GM21576 (cell line): ENCODE measurements around the gene CIROP.
A peak's percentile ranks its signal among the peaks of the same experiment; 100 is the strongest.

Experiments used
- ATAC-seq: cut with Tn5 transposase; IDR thresholded peaks from one replicate; pipeline ENCODE4 v1.9.1; 2021; ENCODE audit warnings: mild to moderate bottlenecking, moderate library complexity; ENCODE audit not compliant: unreplicated experiment

Gene CIROP

DNA sequence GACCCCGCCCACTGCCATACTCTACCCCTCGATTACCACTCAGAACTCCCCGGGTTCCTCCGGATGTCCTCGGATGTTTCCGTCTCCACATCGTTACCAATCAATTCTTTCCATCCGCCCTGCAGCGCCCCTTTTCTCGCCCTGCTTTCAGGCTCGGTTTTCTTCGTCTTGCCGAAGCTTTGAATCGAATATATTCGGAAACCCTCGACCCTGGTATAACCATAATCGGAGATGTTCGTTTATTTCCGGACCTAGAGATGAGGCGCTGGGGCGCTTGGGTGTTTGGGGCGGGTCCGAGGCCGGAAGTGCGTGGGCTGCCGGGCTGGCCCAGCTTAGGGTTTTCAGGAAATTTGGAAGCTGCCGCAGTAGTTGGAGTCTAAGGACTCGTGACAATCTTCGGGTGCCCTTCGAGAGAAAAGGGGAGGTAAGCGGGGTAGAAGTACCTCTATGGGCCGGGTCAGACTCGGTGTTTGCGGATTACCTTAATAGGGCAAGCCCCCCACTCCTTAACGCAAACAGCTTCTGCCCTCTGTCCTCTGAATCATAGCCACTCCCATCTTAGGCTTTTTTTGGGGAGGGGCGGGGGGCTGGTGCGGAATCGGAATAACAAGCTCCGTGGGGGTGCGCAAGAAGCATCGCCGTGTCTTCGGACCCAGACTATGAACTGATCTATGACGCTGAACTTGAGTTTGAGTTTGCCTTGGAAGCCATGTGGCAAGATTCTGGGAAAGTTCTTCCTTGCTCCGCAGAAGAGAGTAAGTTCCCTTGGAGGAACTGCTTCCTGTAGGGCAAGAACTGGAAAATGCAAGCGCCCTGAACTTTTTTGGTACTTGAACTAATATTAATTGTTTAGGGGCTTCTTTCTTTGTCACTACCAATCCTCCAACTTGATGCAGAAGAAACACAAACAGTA, 9.3 kb downstream of the CIROP start, which contains the start of gene C14orf119:
C14orf119 (plus strand) TSS at position 310 of the 913 bp plus-strand sequence. CDS start 2,154 bp downstream, outside the sequence.
- peak; percentile 89 for ATAC-seq

DNA sequence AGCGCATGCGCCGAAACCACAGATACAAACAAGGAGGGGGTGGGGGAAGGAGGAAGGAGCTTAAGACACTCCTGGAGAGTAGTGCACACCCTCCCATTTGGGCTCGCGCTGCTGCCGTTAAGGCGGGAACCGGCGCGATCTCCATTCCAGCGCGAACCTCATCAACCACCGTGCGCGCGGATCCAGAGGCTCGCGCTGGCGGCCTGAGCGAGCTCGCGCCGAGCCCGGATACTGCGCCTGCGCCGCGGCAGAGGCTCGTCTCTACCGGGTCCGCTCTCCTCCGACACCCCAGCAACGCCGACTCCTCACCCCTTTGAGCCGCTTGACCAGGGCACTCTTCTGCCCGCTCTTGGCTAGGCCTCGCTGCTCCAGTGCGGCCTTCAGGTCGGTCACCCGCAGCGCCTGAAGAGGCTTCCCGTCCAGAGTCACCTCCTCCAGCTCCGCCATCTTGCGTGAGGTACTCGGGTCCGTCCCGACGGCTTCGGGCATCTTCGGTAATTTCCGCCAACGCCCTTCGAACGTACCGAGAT, 10.1 kb downstream of the CIROP start, which contains the start of gene ACIN1:
ACIN1 (minus strand) TSS at position 471 of the 530 bp plus-strand sequence; CDS start at position 447, 24 bp downstream.
- ATAC-seq = peak; percentile 25

DNA sequence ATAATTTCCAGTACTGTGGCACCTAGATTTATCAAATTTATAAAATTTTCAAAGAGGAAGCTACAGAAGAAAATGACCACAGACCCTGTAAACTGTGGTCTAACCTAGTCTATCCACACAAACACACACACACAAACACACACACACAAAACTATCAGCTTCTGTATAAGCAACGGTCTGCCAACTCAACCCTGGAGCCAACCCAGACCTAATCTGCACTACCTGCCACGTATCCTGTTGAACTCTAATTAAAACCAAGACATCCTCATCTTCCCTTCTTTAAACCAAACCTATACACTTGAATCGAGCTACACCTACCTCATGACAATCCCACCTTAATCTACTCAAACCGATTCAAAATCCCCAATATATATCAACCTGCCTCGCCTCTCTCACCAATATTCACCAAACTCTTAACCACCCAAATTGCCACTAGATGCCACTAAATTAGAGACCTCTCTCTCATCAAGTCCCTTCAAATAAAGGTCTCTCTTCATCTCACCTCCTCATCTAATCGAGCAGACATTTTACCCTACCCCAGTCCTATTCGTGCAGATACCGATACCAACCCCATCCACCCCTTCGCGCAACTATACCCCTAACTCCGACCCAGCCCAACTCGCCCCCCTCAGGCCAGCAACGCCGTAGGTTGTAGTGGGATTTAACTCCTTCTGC, 10.7 kb downstream of the CIROP start:
- peak; percentile 21 for ATAC-seq

DNA sequence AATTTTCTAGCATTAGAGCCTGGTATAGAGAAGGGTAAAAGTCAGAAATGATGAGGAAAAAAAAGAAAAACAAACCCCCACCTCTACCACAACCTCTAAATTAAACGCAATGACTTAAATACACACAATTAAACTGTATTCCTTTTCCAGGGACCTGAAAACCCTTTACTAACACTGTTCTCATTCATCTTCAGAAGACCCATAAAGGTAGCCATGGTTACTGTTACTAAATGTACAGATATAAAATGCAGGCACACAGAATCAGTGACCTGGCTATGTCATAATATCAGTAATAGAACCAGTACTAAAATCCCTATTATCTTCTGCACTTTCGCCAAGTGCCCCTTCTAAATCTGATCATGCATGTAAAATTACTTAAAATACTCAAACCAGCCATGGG, 11.3 kb downstream of the CIROP start:
- no peak for ATAC-seq

DNA sequence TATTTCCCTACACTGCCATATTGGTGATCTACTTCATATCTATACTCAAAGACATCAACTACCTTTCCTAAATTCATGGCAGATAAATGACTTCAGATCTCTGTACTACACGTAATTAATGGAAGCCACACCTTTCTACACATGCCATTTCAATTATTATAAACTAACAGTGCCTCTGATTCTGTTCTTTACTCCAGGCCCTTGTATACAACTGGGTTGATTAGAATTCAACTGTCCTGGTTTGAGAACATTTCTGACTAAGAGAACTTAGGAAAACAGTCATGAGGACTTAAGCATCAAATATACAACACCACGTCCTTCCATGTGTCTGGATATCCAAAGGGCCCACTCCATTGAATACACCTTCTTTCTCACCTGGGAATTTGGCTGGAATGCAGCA, 11.7 kb downstream of the CIROP start:
- no peak for ATAC-seq

DNA sequence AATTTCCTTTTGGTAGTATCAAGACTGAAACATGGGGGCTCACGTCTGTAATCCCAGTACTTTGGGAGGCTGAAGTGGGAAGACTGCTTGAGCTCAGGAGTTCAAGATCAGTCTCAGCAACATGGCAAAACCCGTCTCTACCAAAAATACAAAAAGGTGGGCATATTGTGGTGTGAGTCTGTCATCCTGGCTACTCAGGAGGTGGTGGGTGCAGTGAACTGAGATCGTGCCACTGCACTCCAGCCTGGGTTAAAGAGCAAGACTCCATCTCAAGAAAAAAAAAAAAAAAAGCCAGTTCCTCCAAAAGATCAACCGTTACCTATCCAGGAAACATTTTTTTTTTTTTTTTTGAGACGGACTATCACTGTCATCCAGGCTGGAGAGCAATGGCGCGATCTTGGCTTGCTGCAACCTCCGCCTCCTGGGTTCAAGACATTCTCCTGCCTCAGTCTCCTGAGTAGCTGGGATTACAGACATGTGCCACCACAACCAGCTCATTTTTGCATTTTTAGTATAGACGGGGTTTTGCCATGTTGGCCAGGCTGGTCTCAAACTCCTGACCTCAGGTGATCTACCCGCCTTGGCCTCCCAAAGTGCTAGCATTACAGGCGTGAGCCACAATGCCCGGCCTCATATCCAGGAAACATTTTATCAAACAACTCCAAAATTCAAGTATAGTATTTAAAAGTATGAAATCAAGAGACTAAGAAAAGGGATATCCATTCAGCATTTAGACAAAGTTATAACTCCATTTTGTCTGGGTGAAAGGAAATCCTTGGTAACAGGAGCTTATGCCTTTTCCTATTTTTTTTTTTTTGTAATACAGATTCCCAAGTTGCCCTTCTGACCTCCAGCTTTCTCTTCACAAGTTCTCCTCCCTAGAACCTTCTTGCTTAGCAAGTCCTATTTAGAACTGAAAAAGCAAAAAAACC, 13.2 kb downstream of the CIROP start:
- ATAC-seq = no peak

DNA sequence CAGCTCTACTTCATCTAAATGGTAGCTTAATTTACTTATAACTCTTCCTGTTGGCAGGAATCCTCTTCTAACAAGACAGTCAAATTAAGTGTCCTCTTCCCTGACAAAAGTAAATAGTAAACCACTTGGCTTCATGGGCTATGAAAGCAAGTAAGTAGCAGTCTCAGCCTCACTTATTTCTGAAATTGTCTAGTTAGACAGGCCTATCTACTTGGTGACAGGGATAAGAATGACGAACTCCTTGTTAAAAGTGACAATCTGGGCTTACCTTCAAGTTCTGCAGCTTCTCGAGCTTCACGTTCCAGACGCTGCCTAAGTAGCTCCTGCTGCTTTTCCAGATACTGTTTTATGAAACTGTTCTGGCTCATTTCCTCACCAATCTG, 14.5 kb downstream of the CIROP start:
- ATAC-seq = no peak

DNA sequence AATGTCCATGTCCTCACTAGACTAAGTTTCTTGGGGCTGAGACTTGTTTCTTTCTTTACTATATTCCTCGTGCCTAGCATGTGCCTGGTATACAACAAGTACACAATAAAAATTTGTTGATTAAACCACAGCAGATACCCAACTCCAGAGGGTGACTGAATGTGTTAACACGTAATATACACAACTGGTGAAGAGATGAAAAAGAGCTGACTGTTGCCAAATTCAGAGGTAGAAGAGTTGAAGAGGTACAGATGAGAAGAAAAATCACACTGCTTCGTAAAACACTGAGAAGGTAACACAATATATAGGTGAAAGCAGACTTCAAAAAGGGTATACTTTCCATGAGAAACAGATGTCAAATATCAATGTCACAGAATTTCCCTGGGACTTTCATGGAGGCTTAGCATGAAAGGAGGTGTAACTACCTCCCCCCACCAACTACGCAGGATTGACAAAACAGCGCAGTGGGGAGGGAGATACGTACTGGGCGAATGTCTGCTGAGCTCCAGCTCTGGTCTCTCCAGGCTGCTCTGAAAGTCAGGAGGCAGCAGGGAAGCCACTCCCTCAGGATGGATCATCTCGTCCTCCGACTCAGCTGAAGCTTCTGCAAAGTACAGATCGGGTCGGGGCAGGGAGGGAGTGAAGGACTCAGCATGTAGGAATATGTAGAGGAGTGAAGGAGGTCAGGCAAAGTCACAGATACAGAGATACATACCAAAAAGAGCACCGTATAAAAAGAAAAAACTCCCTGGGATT, 15.1 kb downstream of the CIROP start:
- no peak for ATAC-seq

DNA sequence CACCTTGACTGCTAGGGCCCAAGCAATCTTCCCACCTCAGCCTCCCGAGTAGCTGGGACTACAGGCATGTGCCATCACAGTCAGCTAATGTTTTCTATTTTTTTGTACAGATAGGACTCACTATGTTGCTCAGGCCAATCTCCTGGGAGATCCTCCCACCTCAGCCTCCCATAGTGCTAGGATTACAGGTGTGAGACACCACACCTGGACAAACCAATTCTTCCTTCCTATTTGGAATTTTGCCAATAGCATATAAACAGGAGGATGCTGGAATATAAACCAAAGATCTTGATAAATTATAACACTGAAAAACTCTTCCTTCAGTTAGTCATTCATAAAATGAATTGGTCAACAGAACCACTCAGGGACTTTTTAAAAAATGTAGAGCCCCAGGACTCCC, 18.2 kb downstream of the CIROP start:
- no peak for ATAC-seq

DNA sequence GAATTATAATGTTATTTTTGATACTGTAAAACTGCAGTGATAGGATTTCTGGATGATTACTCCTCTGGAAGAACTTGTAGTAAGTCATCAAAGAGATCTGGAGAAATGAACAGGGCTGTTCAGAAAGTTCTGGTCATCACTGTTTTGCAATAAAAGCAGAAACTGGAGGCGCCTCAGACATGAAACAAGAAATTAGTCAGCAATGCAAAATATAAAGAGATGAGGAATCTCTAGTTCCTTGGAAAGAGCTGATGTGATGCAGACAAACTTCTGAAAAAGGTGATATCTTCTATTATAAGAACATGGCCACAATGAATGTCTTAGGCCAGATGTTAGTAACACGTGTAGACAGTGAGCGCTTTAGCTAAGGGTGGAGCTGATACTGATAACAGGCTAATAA, 19.3 kb downstream of the CIROP start:
- ATAC-seq = no peak

DNA sequence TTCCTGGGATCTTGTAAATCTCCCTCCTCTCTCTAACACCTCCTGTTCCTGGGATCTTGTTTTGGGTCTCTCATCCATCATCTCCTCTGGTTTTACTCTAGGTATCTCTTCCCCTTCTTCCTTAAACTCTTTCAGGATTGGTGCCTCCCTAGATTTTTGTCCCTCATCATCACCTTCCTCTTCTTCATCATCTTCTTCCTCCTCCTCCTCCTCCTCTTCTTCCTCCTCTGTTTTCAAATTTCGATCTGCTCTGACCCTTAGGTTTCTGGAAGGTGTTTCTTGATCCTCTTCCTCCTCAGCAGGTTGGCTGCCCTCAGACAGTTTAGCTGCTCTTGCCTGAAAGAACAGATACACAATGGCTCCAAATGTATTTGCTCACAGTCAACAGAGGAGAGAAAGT, 24.3 kb downstream of the CIROP start:
- ATAC-seq = no peak

DNA sequence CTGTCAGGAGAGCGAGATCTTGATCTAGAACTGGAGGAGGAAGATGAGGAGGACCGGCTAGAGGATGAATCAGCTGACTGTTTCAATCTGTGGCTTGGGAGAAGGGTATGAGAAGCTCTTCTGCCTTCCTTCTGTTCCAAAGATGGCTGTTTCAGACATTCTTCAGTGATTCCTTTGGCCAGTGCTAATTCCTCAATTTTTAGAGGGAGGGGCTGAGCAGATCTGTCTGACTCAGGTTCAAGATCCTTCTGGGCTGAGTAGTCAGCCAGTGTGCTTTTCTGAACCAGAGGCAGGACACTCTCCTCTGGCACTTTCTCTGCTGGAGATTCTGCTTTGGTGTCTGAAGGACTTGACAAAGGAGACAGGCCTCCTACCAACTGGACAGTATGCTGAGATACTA, 25.1 kb downstream of the CIROP start:
- no peak for ATAC-seq

DNA sequence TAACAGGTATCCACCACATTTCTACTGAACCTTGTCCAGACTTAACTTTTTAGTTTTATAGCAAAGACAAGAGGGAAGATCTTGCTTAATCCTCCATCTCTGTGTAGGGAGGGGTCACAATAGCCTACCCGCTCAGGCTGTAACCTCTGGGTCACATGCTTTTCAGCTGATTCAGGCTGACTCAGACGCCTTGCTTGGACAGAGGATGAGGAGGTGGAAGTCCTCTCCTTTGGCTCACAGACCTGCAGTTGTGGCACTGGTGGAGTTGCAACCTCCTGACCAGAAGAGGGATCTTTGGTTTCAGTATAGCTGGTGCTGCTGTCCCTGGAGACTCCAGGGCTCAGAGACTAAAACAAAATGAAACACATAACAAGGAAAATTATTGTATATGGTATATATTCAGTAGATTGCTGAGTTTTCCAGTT, 26.1 kb downstream of the CIROP start:
- no peak for ATAC-seq

DNA sequence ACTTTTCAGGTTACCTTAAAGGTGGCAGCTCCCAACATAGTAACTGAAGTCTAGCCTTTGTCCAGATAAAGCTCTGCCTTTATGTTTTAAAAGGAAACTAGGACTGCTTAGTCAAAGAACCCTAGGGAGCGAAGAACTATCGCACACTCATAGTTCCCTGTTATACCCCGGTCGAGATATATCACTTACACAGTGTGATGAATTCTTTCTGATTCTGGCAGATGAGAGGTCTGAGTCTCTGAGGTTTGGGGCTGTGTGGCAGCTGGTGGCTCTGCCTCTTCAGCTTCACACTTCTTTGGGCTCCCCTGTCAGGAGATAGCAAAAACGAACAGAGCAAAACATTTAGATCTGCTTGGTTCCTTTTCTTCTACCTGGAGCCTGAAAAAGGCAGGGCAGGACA, 26.8 kb downstream of the CIROP start:
- no peak for ATAC-seq

DNA sequence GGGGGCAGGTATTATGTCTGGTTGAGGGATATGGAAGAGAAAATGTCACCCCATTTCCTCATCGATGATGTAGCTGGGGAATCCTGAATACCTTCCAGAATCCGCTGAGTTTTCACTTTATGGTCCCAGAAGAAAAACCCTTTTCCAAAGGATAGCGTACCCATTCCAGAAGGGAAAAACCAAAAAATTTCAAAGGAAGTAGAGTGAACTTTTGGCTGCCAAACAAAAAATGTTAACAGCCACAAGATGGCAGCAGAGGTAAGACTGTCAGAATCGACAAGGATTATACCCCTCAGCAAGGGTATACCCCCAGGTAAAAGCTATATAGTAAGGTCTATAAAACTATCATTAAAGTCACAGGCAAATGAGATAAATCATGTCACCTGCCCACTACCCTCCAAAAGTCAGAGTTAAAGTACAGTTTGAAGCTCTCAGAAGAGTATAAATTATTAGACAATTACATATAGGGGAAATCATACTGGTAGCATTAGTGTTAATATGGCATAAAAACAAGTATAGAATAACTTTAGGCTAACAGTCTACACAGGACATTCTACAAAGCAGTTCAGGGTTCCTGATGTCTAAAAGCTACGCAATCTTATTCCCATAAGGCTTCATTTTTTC, 27.9 kb downstream of the CIROP start:
- no peak for ATAC-seq

DNA sequence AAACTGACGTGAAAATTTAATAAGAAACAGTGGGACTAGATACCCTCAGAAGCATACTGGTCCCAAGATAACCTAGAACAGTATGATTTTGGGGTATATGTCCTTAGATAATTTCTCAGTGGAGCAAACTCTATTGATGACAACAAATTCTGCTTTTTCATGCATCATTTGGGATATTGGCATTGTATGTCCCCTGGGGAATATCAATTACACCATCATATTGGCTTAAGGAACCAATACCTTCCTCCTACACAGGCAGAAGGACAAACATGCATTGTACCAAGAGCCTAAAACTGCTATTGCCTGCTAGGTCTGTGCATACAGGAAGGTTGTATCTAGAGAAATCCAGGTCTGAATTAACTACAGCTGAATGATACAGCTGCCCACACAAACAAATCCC, 29.9 kb downstream of the CIROP start:
- ATAC-seq = no peak

DNA sequence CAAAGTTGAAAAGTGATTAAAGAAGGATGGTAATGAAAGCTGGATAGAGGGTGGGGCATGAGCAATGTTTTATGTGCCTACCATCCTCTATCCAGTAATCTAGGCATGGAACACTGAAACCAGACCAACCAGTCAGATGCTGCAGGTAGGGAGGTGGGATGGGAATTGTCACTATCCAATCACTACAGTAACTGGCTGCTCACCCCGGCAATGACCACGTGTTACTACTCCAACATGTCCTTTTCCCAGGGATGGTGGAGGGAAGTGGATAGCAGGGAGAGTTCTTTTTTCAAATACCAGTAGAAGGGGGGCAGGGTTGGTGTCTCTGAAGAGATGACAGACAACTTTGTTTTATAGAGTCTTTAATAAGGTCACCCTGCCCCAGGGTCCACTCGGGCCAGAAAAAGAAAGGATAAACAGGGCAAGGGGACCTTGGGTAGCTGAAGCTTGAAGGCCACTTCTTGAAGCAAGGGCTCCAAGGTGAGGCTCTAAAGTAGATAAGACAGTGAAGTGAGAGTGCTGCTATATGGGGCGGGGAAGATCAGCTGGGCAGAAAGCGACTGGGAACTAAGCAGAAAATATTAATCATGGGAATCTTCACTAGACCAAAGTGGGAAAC, 32.8 kb downstream of the CIROP start:
- no peak for ATAC-seq

DNA sequence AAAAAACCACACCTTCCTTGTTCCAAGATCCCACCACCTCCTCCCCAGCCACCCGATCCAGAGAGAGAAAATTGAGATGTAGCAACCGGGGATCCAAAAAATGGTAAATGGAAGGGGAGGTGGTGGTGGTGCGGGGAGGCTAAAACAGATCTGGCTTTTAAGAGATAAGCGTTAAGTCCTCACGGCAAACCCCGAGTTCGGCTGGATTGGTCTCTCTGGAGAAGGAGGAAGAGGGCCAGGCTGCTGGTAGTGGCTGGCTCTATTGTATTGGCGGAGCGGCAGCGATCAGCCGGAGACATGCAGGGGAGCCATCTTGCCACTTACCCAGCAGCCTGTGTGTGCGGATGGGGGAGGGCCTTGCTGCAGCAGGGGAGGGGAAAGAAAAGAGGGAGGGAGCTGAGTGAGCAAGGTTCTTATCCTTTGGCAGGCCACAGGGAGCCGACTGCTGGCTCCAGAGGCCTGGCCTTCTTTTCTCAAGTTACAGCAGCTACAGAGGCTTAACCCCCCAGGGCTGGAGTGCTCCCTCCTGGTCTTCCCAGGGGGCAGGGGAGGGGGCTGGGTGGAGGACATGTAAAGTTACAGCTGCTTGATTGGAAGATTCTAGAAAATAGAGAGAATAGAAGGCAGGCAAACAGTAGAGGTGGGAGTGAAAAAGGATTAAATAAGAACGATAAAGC, 33.4 kb downstream of the CIROP start:
- peak; percentile 90 for ATAC-seq
